GM10847 (cell line): ENCODE measurements around the gene FZD10.

ENCODE experiments used
- POLR2A ChIP-seq: IDR thresholded peaks from 2 replicates; pipeline ENCODE4 v1.6.1; 2011; ENCODE audit not compliant: insufficient read length; ENCODE audit errors: extremely low read depth

The FZD10 gene

DNA sequence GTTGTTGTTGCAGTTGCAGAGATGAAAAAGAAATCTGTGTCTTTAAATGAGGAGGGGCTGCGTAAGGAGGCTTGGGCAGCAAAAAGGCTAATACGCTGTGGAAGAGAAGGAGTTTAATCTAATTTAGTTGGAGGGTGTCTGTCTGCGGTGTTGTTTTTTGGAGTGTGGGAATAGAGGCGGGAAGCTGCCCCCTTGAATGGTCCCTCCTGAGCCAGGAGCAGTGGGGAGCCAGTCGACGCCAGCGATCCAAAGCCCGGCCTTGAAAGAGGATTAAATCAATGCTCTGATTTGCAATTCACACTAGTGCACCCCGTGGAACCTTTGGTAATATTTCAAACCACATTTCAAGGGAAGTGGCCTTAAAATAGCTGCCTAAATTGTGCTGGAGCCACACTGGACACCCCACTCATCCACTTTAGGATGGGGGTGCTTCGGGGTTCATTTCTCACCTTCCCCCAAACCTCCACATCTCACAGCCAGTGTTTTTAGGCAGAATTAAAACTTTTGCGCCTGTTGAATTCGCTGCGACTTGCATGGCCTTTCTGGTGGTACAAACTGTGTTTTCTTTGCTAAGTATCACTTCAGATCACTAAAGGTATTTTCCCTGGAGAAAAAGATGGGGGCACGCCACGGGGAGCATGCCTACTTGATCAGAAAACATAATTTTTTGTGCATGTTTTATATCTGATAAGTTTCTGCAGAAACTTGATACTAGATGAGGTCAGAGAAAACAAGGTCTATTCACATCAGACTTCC lies 4.1 kb upstream of the FZD10 start:
- no peak for TF ChIP-seq POLR2A

DNA sequence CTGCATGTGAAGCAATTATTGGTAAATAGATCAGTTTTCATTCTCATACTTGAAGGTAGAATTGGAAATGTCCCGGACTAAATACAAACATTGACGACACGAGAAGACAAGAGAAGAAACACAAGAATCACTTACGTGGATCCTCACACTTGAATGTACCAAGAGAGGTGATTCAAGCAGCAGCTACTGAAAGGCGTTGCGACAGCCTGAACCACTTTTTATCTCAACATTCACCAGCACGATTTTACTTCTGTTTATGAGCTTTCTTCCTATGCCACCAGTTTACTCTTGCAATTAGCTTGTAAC lies 3.6 kb upstream of the FZD10 start:
- no peak for TF ChIP-seq POLR2A

DNA sequence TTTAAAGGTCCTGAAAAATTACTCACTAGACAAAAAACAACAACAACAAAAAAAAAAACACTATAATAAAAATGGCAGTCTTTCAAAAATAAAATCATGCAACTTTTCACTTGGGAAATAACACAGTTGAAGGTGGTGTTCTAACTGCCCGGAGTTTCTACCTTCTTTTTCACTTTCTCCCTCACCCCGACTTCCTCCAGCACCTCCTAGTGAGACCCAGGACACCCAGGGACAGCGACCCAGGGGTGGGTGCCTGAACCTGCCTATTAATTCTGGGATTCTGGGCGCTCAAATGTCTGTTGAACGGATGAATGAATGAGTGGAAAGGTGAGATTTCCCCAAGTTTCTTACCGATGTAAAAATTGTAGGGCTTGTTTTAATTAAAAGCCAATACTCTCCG lies 2.0 kb upstream of the FZD10 start:
- TF ChIP-seq POLR2A: no peak

DNA sequence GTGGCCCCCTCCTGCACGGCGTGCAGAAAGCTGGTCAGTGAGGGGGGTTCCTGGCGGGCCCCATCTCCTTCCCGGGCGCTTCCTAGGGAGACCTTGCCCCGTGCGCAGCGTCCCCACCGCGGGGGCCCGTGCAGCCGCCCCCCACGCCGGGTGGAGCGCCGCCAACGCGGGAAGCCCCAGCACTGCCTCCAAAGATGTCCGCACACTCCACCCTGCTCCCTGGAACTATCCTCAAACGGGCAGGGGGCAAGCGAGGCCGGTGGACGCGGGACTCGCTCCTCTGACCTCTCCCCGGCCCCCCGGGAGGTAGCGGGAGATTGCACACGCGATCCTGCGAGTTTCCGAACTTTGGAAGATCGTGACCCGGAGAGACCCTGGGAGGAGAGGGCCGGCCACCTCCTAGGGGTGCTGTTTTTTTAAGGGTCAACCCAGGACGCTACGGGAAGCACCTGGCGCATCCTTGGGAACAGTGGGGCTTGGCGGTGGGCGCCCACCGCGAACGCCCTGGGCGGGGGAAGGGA lies 1.5 kb upstream of the FZD10 start:
- no peak for TF ChIP-seq POLR2A

DNA sequence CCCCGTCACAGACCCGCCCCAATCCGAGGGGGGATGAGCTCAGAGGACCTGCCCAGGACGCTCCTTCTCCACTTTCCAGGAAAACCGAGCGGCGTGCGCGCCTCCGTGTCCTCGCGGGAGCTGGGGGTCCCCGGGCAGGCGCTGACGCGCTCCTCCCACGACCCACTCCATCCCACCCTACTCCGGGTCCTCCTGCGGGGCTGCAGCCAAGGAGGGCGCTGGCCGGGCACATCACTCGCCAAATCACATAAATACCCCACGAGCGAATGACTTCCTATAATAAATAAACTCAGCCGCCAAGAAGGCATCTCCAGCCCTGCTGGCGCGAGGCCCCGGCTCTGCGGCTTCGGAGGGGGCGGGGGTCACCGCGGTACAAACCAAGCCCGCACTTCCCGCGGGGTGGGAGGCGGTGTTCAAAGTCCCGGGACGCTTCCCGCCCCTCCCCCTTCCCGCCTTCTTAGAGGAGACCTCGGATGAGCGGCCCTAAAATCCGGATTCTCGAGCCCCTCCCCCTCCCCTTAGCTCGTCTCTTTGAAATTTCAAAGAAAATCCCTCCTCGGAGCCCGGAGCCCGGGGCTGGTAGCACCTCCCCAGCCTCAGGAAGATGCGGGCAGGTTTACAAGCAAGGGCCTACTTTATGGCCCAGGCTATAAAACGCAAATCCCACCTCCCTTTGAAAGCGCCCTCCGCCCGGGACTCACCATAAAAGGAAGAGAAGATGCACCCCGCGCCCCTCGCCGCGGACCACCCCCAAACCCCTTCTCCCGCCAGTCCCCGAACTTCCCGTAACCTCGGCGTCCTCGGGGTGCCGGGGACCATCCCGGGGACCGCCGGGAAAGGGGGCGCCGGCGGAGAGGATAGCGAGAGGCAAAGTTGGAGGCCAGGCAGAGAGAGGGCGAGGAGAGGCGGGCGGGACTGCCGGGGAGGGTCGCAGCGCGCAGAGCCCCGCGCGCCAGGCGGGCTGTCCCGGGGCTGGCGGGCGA lies 712 bp upstream of the FZD10 start:
- no peak for TF ChIP-seq POLR2A

DNA sequence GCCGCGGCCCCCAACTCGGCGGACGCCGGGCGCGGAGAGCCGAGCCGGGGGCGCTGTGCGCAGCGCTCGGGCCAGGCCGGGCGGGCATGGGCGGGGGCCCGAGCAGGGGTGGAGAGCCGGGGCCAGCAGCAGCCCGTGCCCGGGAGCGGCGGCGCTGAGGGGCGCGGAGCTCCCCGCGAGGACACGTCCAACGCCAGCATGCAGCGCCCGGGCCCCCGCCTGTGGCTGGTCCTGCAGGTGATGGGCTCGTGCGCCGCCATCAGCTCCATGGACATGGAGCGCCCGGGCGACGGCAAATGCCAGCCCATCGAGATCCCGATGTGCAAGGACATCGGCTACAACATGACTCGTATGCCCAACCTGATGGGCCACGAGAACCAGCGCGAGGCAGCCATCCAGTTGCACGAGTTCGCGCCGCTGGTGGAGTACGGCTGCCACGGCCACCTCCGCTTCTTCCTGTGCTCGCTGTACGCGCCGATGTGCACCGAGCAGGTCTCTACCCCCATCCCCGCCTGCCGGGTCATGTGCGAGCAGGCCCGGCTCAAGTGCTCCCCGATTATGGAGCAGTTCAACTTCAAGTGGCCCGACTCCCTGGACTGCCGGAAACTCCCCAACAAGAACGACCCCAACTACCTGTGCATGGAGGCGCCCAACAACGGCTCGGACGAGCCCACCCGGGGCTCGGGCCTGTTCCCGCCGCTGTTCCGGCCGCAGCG lies 639 bp downstream of the FZD10 start:
- no peak for TF ChIP-seq POLR2A

DNA sequence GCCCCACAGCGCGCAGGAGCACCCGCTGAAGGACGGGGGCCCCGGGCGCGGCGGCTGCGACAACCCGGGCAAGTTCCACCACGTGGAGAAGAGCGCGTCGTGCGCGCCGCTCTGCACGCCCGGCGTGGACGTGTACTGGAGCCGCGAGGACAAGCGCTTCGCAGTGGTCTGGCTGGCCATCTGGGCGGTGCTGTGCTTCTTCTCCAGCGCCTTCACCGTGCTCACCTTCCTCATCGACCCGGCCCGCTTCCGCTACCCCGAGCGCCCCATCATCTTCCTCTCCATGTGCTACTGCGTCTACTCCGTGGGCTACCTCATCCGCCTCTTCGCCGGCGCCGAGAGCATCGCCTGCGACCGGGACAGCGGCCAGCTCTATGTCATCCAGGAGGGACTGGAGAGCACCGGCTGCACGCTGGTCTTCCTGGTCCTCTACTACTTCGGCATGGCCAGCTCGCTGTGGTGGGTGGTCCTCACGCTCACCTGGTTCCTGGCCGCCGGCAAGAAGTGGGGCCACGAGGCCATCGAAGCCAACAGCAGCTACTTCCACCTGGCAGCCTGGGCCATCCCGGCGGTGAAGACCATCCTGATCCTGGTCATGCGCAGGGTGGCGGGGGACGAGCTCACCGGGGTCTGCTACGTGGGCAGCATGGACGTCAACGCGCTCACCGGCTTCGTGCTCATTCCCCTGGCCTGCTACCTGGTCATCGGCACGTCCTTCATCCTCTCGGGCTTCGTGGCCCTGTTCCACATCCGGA lies 1.4 kb downstream of the FZD10 start:
- no peak for TF ChIP-seq POLR2A

DNA sequence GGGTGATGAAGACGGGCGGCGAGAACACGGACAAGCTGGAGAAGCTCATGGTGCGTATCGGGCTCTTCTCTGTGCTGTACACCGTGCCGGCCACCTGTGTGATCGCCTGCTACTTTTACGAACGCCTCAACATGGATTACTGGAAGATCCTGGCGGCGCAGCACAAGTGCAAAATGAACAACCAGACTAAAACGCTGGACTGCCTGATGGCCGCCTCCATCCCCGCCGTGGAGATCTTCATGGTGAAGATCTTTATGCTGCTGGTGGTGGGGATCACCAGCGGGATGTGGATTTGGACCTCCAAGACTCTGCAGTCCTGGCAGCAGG lies 1.9 kb downstream of the FZD10 start:
- TF ChIP-seq POLR2A: no peak

DNA sequence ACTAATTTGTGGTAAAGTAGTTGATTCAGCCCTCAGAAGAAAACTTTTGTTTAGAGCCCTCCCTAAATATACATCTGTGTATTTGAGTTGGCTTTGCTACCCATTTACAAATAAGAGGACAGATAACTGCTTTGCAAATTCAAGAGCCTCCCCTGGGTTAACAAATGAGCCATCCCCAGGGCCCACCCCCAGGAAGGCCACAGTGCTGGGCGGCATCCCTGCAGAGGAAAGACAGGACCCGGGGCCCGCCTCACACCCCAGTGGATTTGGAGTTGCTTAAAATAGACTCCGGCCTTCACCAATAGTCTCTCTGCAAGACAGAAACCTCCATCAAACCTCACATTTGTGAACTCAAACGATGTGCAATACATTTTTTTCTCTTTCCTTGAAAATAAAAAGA lies 2.7 kb downstream of the FZD10 start:
- TF ChIP-seq POLR2A: no peak

DNA sequence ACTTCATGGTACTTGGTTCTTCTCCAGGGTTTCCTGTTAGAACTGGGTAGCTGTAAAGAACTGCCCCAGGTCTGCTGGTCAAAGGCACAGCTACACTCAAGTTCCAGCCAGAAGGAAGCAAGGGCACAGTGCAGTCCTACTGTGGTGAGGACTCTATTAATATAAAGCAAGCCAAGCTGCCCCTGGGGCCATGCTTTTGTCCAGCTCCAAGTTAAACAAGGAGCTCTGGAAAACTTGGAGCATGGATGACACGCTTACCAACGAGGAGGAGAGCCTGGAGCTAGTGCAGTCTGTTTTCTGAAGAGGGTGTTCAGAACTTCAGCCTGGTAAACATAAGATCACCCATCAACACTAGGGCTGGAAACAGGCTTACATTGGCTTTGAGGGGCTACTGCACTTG lies 4.0 kb downstream of the FZD10 start:
- TF ChIP-seq POLR2A: no peak

DNA sequence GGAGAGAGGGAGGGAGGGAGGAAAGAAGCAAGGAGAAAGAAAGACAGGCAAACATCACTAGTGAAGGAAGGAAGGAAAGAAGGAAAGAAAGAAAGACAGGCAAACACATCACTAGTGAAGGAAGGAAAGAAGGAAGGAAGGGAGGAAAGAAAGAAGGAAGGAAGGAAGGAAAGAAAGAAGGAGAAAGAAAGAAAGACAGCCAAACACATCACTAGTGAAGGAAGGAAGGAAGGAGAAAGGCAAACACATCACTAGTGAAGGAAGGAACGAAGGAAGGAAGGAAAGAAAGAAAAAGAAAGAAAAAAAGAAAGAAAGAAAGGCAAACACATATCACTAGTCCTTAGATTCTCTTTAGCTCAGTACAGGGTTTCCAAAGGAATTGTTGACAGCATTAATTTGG lies 5.3 kb downstream of the FZD10 start:
- TF ChIP-seq POLR2A: no peak

DNA sequence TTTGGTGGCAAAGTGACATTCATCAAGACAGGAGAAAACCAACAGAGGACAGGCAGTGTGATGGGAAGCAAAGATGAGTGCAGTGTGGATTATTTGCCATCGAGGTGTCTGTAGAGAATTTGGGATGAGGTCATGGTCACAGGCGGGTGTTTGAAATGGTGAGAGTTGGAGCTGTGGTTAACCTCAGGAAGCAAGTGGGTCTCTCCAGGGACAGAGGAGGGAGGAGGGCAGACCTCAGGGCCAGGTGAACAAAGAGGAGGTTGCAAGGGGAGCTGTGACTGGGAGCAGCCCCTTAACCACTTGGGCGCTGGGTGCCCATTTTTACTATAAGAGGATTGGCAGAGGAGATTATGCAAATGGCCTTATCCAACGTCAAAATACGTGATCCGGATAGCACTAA lies 7.0 kb downstream of the FZD10 start:
- no peak for TF ChIP-seq POLR2A

DNA sequence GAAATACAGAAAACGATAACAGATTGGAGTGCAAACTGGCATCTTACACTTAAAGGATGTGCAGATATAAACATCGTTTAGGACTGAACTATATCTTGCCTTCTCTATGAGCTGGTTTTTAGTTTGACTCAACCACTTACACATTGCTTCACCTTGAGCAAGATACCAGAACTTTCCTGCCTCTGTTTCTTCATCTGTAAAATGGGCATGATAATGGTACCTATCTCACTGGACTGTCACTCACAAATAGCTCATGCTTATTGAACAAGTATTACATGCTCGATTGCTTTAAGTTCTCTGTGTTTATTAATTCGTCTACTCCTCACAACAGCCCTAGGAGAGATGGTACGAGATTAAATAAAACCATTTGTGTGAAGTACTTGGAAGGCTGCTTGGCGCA lies 7.7 kb downstream of the FZD10 start:
- TF ChIP-seq POLR2A: no peak

DNA sequence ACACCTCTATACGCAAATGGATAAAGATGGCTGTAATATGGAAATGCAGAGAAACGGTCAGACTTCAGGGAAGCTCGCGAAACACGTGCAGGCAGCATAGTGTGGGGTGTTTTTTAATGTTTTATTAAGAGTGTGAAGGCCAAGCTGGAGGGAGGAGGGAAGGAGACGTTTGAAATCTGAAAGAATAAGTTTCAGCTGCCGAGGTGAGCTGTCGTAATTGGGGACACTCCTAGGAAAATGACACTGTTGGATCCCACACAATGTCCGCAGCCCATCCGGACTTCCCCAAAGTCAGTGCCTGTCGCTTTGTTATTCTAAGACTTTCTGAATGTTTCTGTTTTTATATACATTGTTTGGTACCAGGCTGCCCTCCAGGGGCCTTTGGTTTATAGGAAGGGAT lies 8.3 kb downstream of the FZD10 start:
- TF ChIP-seq POLR2A: no peak

DNA sequence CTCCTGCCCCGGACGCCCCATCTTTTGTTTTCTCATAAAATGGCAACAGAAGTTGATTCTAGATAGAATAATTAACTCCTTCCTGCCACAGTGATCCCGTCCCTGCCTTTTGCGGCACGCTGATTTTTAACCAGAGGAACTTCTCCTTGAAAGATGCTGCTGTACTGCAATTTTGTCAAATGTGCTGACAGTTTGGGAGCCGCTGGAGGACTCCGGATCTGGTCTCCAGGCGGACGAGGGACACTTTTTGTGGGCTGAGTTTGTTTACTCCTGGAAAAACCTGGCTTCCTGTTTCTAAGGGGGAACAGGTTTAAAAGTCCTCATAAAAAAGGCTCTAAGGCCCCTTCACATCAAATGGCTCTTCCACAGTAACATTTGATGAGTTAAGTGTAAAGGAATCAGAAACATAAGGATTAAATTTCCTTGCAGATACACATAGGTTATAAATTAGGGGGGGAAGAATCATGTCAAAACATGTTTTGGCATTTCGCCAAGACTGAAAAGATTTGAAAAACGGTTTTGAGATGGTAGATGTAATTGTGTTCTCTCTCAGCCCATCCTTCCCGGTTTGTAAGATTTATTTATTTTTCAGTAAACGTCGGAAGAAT lies 15.5 kb downstream of the FZD10 start:
- no peak for TF ChIP-seq POLR2A
